NCI-H1930 (cell line): ENCODE data around the gene CCNI.
"Not testable (repeated sequence)": the region's sequence is repeated elsewhere in the genome, so short reads cannot be mapped to it uniquely, and the experiment has no call there.

ENCODE experiments used
- DNase-seq, 2 experiments: peaks; one replicate each; lab custom pipeline; 2025; lab: John Stamatoyannopoulos, UW

The CCNI gene

GRCh38 chr4:77075869-77076799 is at the start of gene CCNI:
TSS of gene CCNI (minus strand) at chr4:77075989. CDS start at chr4:77066362, 9,627 bp downstream.
- peak; percentile 87 to 95 for DNase-seq

DNA sequence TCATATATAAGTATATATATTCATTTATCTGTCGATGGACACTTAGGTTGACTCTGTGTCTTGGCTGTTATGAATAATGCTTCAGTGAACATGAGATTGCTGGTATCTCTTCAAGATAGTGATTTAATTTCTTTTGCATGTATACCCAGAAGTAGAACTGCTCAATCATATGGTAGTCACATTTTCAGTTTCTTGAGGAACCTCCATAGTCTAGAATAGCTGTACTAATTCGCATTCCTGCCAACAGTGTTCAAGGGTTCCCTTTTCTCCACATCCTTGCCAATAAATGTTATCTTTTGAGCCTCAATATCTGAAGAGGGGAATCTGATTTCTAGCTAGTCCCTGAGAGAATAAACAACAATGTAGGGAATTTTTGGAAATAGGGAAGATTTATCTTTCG is 48.8 kb upstream of the CCNI start:
- no peak for DNase-seq

GRCh38 chr4:77123411-77123810 is 47.6 kb upstream of the CCNI start:
- DNase-seq: no peak

DNA sequence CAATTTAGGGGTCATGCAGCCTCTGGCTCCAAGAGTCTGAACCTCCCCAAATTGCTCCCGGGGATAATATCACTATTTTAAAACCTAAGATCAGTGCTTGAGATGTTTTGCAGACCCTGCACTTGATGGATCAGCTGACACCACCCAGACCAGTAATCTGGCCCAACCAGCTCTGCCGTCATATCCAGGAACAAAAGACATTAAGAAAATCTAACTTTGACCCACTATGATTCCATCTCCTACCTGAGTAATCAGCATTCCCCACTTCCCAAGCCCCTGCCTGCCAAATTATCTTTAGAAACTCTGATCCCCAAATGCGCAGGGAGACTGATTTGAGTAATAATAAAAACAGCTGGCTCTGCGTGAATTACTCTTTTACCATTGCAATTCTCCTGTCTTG is 46.9 kb upstream of the CCNI start:
- no peak for DNase-seq

DNA sequence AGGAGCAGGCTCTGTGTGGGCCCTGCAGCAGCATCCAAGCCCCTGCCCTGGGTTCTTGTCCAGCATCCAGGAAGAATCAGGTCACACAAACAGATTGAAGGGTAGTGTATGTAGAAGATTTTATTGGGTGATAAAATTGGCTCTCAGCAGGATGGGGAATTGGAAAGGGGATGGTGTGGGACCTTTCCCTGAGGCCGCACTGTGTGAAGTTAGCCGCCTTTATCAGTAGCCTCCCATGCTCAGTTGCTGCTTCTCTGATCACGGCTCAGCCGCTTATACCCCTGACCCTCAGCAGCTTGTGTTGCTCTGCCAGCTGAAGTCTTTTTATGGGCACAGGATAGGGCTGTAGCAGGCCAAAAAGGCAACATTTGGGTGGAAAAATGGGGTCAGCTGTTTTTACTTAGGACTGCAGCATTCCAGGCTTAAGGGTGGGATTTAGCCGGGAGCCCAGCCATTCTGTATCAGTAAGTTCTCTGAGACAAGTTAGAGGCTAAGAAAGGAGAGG is 46.0 kb upstream of the CCNI start:
- DNase-seq: no peak

DNA sequence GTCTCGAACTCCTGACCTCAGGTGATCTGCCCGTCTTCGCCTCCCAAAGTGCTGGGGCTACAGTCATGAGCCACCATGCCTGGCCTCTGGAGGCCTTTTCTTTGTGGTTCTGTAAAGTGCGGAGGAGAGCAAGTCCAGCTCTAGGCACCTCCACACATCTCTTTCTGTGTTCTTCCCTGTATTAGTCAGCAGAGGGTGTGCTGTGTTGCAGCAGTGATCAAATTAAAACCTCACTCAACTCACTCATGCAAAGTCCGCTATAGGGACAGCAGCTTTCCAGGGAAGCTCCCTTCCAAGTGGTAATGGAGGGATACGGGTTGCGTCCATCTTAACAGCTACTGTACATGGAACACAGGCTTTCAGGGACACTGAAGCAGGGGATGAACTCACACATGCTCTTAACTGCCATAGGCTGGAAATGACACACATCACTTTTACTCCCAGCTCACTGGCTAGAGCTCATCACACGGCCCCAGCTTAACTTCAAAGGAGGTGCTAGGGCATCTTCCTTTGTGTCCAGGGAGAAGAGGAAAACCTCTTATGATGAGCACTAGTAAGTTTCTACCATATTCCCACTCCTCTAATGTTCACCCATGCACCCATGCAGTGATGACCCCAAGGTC is 45.2 kb upstream of the CCNI start:
- DNase-seq: no peak

GRCh38 chr4:77117721-77118120 is 41.9 kb upstream of the CCNI start:
- DNase-seq: no peak

DNA sequence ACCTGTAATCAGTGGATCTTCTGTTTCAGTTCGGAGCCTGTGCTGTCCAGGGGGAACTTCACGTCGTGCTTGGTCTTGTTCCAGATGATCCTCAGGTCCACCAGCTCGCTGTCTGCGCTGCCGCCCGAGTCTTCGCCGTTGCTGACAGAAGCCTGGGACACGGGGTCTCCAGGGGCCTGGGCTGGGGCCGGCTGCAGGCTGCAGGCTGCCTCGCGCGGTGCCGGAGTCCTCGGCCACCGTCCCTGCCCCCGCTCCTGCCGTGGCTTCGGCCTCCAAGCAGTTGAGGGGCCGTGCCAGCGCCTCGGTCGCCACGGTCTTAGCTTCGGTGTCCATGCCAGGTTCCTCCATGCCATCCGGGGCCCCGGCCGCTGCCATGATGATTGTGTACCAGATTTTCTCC is 37.3 kb upstream of the CCNI start:
- DNase-seq: no peak

- no peak for DNase-seq
Measured at GRCh38 chr4:77110730-77111129, 34.9 kb upstream of the CCNI start.

GRCh38 chr4:77104791-77105540 is 29.2 kb upstream of the CCNI start:
- DNase-seq: peak; percentile 42 to 53

- no peak for DNase-seq
Measured at GRCh38 chr4:77104388-77104787, 28.6 kb upstream of the CCNI start.

- DNase-seq: no peak
Measured at GRCh38 chr4:77100234-77100633, 24.4 kb upstream of the CCNI start.

GRCh38 chr4:77097611-77098010 is 21.8 kb upstream of the CCNI start:
- DNase-seq: no peak

DNA sequence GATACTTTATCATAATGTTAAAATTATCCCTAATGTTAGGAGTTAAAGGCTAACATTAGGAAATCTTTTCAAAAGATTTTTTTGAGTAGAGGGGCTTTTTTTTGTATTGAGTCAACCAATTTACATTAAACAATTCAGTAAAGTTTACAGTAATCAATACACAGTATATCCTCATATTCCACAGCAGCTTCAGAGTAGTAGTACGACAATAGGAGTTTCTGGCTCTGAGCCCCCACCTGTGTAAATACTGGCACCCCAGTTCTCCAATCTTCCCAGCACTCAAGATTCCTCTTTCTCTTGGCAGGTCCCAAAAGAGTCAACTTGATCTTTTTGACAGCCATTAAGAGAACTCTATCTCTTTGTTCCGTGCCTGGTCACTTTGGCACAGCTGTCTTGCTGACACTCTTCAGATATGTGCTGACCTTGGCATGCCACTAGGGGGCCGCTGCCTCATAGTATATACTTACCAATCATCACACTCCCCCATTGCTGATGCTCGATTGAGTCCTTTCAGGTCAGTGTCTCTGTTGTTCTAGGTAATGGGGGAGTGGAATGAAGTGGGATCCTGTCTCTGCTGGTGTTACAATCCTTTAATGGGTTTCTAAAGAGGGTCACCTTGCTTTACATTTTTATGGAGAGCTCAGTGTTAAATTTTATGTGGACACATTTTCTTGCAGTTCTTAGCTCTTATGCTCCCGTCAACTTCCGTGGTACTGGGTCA is 19.5 kb upstream of the CCNI start:
- DNase-seq: peak; percentile 36 to 57

- DNase-seq: no peak
Measured at GRCh38 chr4:77094496-77094895, 18.7 kb upstream of the CCNI start.

- no peak for DNase-seq
Measured at GRCh38 chr4:77093401-77093800, 17.6 kb upstream of the CCNI start.

DNA sequence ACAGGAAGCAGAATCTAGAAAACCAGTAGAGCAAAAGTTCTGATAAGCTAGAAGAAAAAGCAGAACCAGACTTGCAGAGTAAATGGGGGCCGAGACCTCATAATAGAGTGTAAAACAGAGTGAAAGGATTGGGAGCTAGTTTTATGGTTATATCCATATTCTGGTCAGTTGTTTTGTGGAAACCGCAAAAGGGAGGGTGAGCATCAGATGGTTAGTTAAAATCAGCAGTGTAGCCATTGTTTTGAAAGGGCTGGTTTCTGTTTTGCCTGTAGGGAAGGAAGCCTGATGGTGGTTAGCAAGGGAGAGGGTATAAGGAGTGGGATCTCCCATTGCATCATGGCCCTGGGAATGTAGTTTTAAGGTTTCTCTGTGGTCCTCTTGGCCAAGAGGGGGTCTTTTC is 17.2 kb upstream of the CCNI start:
- no peak for DNase-seq

DNA sequence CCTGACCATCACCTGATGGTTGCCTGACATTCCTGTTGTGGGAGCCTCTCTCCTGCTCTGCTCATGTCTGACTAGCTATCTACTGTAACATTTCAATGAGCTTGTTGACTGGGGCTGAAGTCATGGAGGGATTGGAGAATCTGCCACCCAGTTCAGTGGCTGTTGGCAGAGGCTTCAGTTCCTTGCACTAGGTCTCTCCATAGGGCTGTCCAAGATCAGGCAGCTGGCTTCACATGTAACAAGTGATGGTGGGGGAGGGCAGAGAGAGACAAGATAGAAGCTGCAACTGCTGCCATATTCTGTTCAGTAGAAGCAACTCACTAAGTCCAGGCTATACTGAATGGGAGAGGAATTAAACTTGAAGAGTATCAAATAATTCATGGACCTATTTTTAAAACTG is 14.1 kb upstream of the CCNI start:
- DNase-seq: no peak

DNA sequence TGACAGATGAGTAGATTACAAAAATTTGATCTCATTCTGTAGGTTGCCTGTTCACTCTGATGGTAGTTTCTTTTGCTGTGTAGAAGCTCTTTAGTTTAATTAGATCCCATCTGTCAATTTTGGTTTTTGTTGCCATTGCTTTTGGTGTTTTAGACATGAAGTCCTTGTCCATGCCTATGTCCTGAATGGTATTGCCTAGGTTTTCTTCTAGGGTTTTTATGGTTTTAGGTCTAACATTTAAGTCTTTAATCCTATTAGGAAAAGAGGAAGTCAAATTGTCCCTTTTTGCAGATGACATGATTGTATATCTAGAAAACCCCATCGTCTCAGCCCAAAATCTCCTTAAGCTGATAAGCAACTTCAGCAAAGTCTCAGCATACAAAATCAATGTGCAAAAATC is 11.2 kb upstream of the CCNI start:
- DNase-seq: not testable (repeated sequence)

GRCh38 chr4:77084019-77084639 is 8.3 kb upstream of the CCNI start:
- no peak for DNase-seq

DNA sequence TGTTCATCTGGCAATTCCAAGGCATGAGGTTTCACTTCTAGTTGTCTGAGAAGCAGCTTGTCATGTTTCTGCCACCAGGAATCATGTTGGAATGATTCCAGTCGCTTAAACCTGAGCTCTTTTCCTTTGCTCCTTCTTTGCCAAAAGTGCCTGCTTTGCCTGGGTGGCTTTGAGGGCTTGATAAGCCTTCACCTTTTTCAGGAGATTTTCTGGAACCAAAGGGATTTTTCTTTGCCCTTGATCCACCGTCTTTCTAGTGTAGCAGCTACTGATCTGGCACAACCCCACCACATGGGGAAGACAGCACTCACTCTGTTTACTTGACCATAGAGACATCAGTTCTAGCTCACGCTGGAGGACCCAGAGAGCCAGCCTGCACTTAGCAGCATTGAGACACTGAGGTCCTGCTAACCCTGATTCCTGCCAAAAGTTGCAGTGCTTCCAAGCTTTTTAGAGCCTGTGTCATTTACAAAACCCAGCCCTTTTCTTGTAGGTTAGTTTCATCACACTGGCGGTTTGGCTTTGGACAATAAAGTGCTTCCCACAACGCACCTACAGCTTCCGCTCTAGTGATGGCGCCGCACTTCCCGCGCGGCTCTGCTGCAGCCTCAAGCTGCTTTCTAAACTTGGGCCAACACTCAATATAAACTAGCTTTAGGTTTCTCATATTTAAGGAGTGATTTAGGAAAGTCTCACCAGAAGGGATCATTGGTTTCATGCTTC is 7.3 kb upstream of the CCNI start:
- DNase-seq: no peak
